Activated naive CD8-positive, alpha-beta T cell treated with anti-CD3 and anti-CD28 coated beads for 36 hours (primary cell): ENCODE measurements around the gene B4GALT4. TPM values are rescaled to one million over a fixed set of nuclear protein-coding genes. Genes with fewer than 3 reads are reported as not detected.
"Not testable (repeated sequence)": the region's sequence is repeated elsewhere in the genome, so short reads cannot be mapped to it uniquely, and the experiment has no call there.

Experiments used
- DNase-seq: peaks from one replicate; pipeline ENCODE4 v3.0.0; 2021
- H3K27ac Mint-ChIP-seq: one replicate; pipeline ENCODE4 v1.8.0; 2022; ENCODE audit warnings: mild to moderate bottlenecking, moderate library complexity, mixed read lengths
- H3K27me3 Mint-ChIP-seq: one replicate; pipeline ENCODE4 v1.8.0; 2022; ENCODE audit warnings: mild to moderate bottlenecking, mixed read lengths
- H3K36me3 Mint-ChIP-seq: one replicate; pipeline ENCODE4 v1.8.0; 2021; ENCODE audit warnings: mild to moderate bottlenecking, mixed read lengths
- H3K4me1 Mint-ChIP-seq: one replicate; pipeline ENCODE4 v1.8.0; 2021; ENCODE audit warnings: mixed read lengths
- H3K4me3 Mint-ChIP-seq: one replicate; pipeline ENCODE4 v1.8.0; 2022; ENCODE audit warnings: mild to moderate bottlenecking, moderate library complexity, mixed read lengths
- H3K9me3 Mint-ChIP-seq: one replicate; pipeline ENCODE4 v1.8.0; 2022; ENCODE audit warnings: mixed read lengths
- total RNA-seq, 2 experiments: library from RNA; stranded (reverse); gene quantifications; one replicate each; pipeline ENCODE4 v1.2.3, GENCODE V29; 2021

B4GALT4 gene
- total RNA-seq, 2 experiments from 2014 or later = 14.2 to 14.4 TPM

DNA sequence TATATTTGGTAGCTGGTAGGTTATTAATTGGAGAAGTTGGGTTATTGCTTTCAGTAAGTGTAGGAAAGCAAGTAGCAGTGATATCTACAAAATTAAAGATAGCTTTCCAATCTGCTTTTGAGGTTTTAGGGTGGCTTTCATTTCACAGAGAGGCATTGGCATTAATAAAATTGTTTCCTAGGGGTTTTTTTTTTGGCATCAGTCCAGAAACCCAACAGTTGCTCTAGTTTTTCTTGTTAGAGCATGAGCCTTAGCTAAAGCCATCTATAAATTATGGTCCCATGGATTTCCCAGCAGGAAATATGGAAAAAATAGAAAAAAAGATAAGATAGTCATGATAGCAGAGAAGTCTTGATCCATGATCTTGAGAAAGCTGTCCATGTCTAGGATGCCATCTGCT is 3.0 kb upstream of the B4GALT4 start:
- no peak for DNase-seq
- Mint-ChIP-seq H3K4me3 (no peak overlapping the region), H3K27me3 (no peaks in the 10 kb centered on the region), H3K4me1 (peaks cover 16% of the 10 kb centered on the region), H3K36me3 (peaks cover 5% of the 10 kb centered on the region), H3K27ac (no peak overlapping the region), H3K9me3 (peaks cover 11% of the 10 kb centered on the region)

DNA sequence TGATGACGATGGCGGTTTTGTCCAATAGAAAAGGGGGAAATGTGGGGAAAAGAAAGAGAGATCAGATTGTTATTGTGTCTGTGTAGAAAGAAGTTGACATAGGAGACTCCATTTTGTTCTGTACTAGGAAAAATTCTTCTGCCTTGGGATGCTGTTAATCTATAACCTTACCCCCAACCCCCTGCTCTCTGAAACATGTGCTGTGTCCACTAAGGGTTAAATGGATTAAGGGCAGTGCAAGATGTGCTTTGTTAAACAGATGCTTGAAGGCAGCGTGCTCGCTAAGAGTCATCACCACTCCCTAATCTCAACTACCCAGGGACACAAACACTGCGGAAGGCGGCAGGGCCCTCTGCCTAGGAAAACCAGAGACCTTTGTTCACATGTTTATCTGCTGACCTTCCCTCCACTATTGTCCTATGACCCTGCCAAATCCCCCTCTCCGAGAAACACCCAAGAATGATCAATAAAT is 2.4 kb upstream of the B4GALT4 start:
- not testable (repeated sequence) for H3K27ac Mint-ChIP-seq, H3K27me3 Mint-ChIP-seq, DNase-seq, H3K36me3 Mint-ChIP-seq, H3K4me3 Mint-ChIP-seq, H3K9me3 Mint-ChIP-seq
- H3K4me1 Mint-ChIP-seq = peaks cover 19% of the 10 kb centered on the region

DNA sequence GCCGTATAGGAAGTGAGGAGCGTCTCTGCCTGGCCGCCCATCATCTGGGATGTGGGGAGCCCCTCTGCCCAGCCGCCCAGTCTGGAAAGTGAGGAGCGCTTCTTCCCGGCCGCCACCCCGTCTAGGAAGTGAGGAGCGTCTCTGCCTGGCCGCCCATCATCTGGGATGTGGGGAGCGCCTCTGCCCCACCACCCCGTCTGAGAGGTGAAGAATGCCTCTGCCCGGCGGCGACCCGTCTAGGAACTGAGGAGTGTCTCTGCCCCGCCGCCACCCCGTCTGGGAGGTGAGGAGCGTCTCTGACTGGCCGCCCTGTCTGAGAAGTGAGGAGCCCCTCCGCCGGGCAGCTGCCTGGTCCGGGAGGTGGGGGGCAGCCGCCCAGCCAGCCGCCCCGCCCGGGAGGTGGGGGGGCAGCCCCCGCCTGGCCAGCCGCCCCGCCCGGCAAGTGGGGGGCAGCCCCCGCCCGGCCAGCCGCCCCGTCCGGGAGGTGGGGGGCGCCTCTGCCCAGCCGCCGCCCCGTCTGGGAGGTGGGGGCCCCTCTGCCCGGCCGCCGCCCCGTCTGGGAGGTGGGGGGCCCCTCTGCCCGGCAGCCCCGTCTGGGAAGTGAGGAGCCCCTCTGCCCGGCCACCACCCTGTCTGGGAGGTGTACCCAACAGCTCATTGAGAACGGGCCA is 1.8 kb upstream of the B4GALT4 start:
- DNase-seq, H3K4me3 Mint-ChIP-seq, H3K27ac Mint-ChIP-seq, H3K9me3 Mint-ChIP-seq, H3K36me3 Mint-ChIP-seq, H3K27me3 Mint-ChIP-seq: not testable (repeated sequence)
- peaks cover 19% of the 10 kb centered on the region for H3K4me1 Mint-ChIP-seq

DNA sequence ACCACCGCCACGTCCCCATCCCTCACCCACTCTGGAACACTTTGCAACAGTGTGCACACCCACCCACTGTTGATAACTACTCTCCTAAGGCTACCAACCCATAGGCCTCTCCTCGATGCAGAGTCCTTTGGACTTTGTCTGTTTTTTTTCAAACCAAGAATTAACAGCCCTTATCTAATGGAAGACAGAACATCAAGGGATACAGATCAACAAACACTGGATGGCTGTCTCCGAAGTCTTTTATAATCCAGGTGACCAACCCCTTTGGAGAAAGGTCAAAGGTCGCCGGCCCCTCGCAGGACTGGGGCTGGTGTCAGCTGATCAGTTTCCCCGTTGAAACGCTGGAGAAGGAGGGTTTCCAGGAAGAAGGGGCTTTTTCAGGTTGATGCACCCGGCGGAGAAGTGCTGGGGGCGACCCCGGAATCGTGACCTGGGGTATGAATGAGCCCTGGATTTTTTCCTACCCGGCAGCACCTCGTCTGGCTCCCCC is 532 bp downstream of the B4GALT4 start:
- no peak for DNase-seq
- peak overlapping the region; percentile 89 for H3K27ac Mint-ChIP-seq
- peaks cover 42% of the 10 kb centered on the region for H3K4me1 Mint-ChIP-seq
- H3K36me3 Mint-ChIP-seq = peaks cover 16% of the 10 kb centered on the region
- no peaks in the 10 kb centered on the region for H3K27me3 Mint-ChIP-seq
- H3K4me3 Mint-ChIP-seq = peak overlapping the region; percentile 82
- H3K9me3 Mint-ChIP-seq = no peaks in the 10 kb centered on the region

DNA sequence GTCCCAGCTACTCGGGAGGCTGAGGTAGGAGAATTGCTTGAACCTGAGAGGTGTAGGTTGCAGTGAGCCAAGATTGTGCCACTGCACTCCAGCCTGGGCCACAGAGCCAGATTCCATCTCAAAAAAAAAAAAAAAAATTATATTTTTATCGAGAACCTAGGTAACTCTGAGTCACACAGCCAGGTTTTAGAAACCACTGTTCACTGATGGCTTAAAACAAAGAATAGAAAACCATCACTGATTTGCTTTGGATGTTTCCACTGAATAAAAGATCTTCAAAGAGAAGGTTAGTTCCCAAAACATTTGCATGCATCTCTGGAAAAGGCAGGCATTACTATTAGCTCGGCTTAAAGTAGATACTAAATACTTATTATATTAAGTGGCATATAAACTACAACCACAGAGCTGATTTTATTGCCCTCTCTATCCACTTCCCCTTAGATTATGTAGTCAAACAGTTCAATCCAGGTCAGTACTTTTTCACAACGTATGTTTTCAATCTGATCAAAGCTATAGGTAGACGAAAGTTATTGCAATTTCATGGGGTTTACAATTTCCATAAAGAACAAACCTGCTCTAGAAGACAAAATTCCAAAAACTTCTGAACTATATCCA is 1.4 kb downstream of the B4GALT4 start:
- DNase-seq = no peak
- Mint-ChIP-seq H3K27me3 (no peaks in the 10 kb centered on the region), H3K27ac (peak overlapping the region; percentile 89), H3K4me1 (peaks cover 49% of the 10 kb centered on the region), H3K4me3 (peak overlapping the region; percentile 82), H3K9me3 (no peaks in the 10 kb centered on the region), H3K36me3 (peaks cover 23% of the 10 kb centered on the region)

DNA sequence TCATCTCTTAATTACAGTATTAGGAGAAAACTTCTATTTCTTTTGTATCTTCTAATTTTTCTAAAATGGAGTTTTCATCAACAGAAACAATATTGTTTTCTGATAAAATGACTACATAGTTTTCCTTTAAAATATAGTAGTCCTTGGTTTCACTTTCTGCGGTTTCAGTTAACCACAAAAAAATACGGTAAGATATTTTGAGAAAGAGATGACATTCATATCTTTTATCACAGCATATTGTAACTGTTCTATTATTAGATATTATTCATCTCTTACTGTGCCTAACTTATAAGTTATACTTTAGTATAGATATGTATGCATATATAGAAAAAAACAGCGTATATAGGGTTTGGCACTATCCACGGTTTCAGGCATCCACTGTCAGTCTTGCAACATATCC is 2.3 kb downstream of the B4GALT4 start:
- Mint-ChIP-seq H3K27ac (peak overlapping the region; percentile 83), H3K4me1 (peaks cover 51% of the 10 kb centered on the region), H3K4me3 (peak overlapping the region; percentile 62), H3K27me3 (no peaks in the 10 kb centered on the region), H3K36me3 (peaks cover 25% of the 10 kb centered on the region), H3K9me3 (no peaks in the 10 kb centered on the region)
- DNase-seq = no peak

DNA sequence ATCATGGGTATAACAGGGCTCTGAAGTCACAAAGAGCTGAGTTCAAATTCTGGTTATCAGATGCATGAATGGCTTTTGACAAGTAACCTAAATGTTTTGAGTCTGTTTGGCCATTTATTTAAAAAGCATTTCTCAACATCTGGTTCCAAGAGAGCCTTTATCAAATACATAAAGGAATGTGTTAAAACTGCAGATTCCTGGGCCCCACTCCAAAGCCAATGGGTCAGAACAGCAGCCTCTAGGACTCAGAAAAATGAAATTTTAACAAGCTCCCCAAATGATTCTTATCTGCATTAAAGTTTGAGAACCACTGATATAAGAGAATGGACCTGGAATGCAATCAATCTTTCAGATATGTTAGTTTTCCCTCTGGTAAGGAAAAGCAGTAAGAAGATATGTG is 3.4 kb downstream of the B4GALT4 start:
- peaks cover 25% of the 10 kb centered on the region for H3K36me3 Mint-ChIP-seq
- H3K27ac Mint-ChIP-seq = no peak overlapping the region
- no peak for DNase-seq
- peaks cover 52% of the 10 kb centered on the region for H3K4me1 Mint-ChIP-seq
- H3K4me3 Mint-ChIP-seq = no peak overlapping the region
- no peaks in the 10 kb centered on the region for H3K9me3 Mint-ChIP-seq
- no peaks in the 10 kb centered on the region for H3K27me3 Mint-ChIP-seq

DNA sequence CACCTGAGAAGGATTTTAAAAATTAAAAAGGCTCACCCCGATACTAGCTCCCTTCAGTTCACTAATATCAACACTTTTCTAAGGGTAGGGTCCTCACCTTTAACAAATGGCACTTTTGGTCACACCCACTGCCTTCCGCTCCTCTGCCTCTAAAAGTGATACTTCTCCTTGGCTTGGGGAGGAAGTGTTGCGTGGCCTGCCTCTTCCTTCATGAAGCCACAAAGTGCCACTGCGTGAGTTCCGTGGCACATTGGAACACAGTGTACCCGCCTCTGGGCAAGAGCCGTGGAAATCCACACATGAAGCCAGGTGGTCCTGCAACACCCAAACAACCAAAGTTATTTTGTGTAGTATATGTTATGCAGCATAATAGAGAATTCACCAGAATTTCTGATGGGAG is 3.9 kb downstream of the B4GALT4 start:
- Mint-ChIP-seq H3K36me3 (peaks cover 25% of the 10 kb centered on the region), H3K27me3 (no peaks in the 10 kb centered on the region), H3K4me3 (no peak overlapping the region), H3K9me3 (no peaks in the 10 kb centered on the region), H3K4me1 (peaks cover 56% of the 10 kb centered on the region), H3K27ac (peak overlapping the region; percentile 6)
- no peak for DNase-seq

- peaks cover 31% of the 10 kb centered on the region for H3K36me3 Mint-ChIP-seq
- peaks cover 58% of the 10 kb centered on the region for H3K4me1 Mint-ChIP-seq
- peak overlapping the region; percentile 67 for H3K27ac Mint-ChIP-seq
- no peak overlapping the region for H3K4me3 Mint-ChIP-seq
- H3K27me3 Mint-ChIP-seq = no peaks in the 10 kb centered on the region
- no peaks in the 10 kb centered on the region for H3K9me3 Mint-ChIP-seq
- no peak for DNase-seq
Observed at GRCh38 chr3:119235151-119235550, 5.5 kb downstream of the B4GALT4 start.

DNA sequence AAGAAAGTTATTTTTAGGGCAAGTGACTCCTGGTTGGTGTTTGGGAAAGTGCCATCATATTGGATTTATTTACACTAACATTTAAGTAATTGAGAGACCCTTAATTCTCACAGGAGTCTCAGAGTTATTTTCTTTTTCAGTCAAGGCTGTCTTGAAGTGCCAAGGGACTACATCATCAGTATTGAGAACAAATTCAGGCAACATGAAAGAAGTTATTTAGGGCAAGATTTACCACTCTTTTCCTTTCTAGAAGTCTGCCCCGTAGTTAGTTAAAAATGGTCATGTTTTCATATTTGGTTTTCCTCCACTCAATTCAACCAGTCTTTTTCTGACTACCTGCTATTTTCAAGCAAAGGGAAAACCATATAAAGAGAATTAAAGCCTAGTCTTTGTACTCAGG is 6.1 kb downstream of the B4GALT4 start:
- Mint-ChIP-seq H3K9me3 (no peaks in the 10 kb centered on the region), H3K27me3 (no peaks in the 10 kb centered on the region), H3K4me3 (peak overlapping the region; percentile 14), H3K36me3 (peaks cover 36% of the 10 kb centered on the region), H3K4me1 (peaks cover 52% of the 10 kb centered on the region), H3K27ac (peak overlapping the region; percentile 67)
- no peak for DNase-seq

DNA sequence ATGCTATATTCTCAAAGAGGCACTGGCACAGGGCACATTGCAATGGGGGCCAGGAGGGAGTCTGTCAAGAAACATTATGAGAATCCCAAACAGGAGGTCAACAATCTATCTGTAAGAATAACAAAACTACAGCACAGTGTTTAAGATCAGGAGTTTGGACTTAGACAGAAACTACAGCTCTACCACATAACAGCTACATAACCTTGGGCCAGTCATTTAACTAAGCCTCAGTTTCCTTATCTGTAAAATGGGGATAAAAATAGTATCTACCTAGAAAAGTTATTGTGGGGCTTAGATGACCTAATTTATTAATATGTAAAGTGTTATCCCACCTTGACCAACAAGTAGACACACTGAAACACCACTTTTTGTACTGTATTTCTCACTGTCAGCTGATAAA is 9.9 kb downstream of the B4GALT4 start:
- no peaks in the 10 kb centered on the region for H3K9me3 Mint-ChIP-seq

GRCh38 chr3:119230071-119230470 is 10.6 kb downstream of the B4GALT4 start:
- Mint-ChIP-seq H3K4me3 (no peak overlapping the region), H3K27ac (no peak overlapping the region), H3K4me1 (peaks cover 21% of the 10 kb centered on the region), H3K9me3 (no peaks in the 10 kb centered on the region), H3K27me3 (no peaks in the 10 kb centered on the region), H3K36me3 (peaks cover 38% of the 10 kb centered on the region)
- no peak for DNase-seq

More for the DNA sequence above, 9.9 kb downstream of the B4GALT4 start:
- Mint-ChIP-seq H3K27ac (no peak overlapping the region), H3K27me3 (no peaks in the 10 kb centered on the region), H3K36me3 (peaks cover 45% of the 10 kb centered on the region), H3K4me1 (peaks cover 28% of the 10 kb centered on the region), H3K4me3 (no peak overlapping the region)
- no peak for DNase-seq

- H3K9me3 Mint-ChIP-seq = no peaks in the 10 kb centered on the region
- H3K27me3 Mint-ChIP-seq = no peaks in the 10 kb centered on the region
- H3K4me1 Mint-ChIP-seq = peaks cover 15% of the 10 kb centered on the region
- H3K4me3 Mint-ChIP-seq = no peak overlapping the region
- H3K36me3 Mint-ChIP-seq = peaks cover 31% of the 10 kb centered on the region
- H3K27ac Mint-ChIP-seq = no peak overlapping the region
- DNase-seq = no peak
Observed at GRCh38 chr3:119229190-119229589, 11.5 kb downstream of the B4GALT4 start.

DNA sequence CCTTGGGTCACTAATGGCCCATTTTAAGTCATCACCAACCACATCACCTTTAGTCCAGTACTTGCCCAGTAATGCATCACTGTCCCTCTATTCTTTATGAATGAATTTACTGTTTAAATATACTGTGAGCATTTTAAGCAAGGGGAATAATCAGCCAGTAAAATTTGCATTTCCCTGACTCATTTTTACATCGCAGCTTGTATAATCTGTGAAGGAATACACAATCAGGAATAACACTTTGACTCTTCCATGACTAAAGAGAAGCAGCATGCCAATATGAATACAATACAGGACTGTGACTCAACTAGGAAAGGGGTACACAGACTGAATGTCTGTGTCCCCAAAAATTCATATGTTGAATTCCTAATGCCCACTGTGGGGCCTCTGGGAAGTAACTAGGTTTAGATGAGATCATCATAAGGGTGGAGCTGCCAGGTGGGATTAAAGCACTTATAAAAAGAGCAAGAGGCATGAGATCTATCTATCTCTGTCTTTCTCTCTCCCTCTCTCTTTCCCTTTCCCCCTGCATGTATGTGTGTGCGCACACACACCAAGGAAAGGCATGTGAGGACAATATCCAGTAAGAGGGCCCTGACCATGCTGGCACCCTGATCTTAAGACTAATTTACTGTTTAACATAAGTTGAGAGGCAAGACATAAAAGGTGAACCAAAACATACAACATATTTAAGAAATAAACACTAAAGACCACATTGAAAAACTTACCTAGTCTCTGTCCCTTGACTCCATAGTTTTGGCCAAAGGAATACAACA is 12.1 kb downstream of the B4GALT4 start:
- H3K36me3 Mint-ChIP-seq = peaks cover 33% of the 10 kb centered on the region
- H3K27me3 Mint-ChIP-seq = no peaks in the 10 kb centered on the region
- no peak overlapping the region for H3K27ac Mint-ChIP-seq
- H3K4me3 Mint-ChIP-seq = no peak overlapping the region
- peaks cover 13% of the 10 kb centered on the region for H3K4me1 Mint-ChIP-seq
- no peaks in the 10 kb centered on the region for H3K9me3 Mint-ChIP-seq
- no peak for DNase-seq

DNA sequence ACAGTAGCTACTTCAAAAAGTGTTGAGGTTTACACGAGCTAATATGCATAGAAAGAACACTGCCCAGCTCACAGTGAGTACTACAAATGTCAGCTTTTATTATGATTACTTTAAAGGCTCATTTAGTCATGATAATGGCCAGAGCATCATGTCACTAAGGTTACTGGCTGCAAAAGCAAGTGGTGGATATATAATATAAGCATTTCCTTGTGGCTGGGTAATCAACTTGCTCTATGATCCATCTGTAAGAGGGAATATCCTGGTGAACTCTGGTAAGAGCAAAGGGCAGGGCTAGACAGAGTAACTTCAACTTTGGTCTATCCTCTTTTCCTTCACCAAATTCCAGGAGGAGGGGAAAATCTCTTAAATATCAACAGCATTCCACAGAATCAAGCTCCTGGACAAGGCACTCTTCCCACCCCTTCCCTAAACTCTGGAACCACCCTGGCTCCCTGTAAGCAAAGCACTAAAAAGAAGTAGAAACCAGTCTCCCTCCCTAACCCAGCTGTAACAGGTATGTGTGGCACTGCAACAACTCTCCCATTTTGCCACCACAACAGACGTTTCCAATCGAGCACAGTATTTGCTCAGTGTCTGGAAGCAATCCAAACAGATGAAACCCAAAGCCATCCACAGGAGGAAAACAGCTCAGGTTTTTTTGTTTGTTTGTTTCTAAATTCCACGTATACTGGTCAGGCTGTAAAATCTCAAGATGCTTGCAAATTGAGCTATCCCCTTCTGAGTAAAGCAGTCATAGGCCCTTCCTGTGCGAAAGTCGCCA is 13.4 kb downstream of the B4GALT4 start:
- Mint-ChIP-seq H3K4me3 (no peak overlapping the region), H3K9me3 (no peaks in the 10 kb centered on the region), H3K27ac (no peak overlapping the region), H3K36me3 (peaks cover 33% of the 10 kb centered on the region), H3K4me1 (peaks cover 12% of the 10 kb centered on the region), H3K27me3 (no peaks in the 10 kb centered on the region)
- no peak for DNase-seq
